ENCODE data around the gene BCL2L2.
A peak's percentile ranks its signal among the peaks of the same experiment; 100 is the strongest.

Gene BCL2L2

GRCh38 chr14:23347406-23348296 is 41.0 kb downstream of the BCL2L2 start:
- no peak for FAIRE-seq
- DNase-seq (ENCODE audit: insufficient read length, low spot score): no peak
- TF ChIP-seq, protein P1, sequence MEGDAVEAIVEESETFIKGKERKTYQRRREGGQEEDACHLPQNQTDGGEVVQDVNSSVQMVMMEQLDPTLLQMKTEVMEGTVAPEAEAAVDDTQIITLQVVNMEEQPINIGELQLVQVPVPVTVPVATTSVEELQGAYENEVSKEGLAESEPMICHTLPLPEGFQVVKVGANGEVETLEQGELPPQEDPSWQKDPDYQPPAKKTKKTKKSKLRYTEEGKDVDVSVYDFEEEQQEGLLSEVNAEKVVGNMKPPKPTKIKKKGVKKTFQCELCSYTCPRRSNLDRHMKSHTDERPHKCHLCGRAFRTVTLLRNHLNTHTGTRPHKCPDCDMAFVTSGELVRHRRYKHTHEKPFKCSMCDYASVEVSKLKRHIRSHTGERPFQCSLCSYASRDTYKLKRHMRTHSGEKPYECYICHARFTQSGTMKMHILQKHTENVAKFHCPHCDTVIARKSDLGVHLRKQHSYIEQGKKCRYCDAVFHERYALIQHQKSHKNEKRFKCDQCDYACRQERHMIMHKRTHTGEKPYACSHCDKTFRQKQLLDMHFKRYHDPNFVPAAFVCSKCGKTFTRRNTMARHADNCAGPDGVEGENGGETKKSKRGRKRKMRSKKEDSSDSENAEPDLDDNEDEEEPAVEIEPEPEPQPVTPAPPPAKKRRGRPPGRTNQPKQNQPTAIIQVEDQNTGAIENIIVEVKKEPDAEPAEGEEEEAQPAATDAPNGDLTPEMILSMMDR (IDR thresholded peaks at IDR 0.05; ENCODE audit: insufficient read depth, missing control alignments): no peak

GRCh38 chr14:23348297-23348655 is 41.6 kb downstream of the BCL2L2 start:
- no peak for DNase-seq (ENCODE audit: insufficient read length, low spot score)
- TF ChIP-seq, protein P1 (IDR thresholded peaks at IDR 0.05; ENCODE audit: insufficient read depth, missing control alignments): no peak
- no peak for FAIRE-seq

- TF ChIP-seq, protein P1 (IDR thresholded peaks at IDR 0.05; ENCODE audit: insufficient read depth, missing control alignments): no peak
- FAIRE-seq (no peak), DNase-seq (ENCODE audit: insufficient read length, low spot score) (no peak)
Measured at GRCh38 chr14:23349156-23349845, 42.7 kb downstream of the BCL2L2 start.

- DNase-seq (ENCODE audit: insufficient read length, low spot score): peak; percentile 55
- TF ChIP-seq, protein P1 (IDR thresholded peaks at IDR 0.05; ENCODE audit: insufficient read depth, missing control alignments): no peak
- FAIRE-seq: no peak
Measured at GRCh38 chr14:23351681-23352505, 45.3 kb downstream of the BCL2L2 start.

DNA sequence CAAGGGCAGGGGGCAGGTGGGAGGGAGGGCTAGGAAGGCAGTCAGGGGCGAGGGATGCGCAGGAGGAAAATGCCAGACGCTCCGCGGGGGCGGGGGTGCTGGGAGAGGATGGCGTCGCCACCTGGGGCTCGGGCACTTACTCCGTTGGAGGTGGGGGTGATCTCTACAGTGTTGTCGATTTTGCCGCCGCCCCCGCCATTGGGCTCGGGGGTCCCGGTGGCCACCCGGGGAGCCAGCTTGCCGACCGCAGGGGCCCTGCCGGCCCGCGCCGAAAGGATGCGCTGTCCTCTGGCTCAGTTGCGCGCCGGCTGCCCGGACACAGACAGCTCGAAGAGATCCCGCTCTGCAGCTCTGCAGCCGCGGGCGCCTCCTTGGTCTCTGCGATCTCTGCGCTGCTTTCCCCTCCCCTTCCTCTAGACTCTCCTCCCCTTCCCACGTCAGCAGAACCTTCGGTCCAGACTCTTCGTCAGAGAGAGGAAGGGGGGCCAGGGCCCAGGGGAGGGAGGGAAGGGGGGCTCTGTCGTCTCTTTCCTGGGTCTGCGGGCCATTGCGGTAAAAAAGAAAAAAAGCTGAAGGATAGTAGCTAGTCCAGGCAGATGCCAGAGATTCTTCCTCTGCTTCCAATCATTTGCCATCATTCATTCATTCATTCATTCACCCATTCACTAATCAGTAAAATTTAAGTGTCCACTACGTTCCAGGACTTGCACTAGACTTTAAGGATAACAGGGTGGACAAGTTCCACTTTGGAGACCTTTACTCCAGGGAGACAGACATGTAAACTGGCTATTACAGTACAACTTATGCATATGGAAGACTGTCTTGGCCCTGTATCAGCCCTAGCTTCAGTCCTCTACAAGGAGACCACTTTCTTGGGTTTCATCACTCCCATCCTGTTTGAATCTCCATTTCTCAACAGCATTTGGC is 46.1 kb downstream of the BCL2L2 start, which contains the start of gene SLC22A17:
Gene SLC22A17, minus strand, starts transcription at position 382 of the 927 bp plus-strand sequence.
- FAIRE-seq (peak; percentile 51), DNase-seq (ENCODE audit: insufficient read length, low spot score) (peak; percentile 89)

DNA sequence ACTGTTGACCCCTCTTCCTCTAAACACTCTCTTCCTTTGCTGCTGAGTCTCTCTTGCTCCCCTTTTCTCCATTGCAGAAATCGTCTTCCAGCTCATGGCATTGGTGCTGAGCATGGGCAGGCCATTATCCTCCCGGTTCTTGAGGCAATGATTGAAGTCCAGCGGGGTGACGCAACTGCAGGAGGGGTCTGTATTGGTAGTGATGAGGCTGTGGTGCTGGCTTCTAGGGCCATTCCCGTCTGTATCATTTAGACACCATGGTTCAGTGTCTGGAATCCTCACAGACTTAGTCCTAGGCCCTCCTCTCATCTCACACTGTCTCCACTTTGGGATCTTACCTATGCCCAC is 46.8 kb downstream of the BCL2L2 start:
- no peak for FAIRE-seq
- TF ChIP-seq, protein P1 (IDR thresholded peaks at IDR 0.05; ENCODE audit: insufficient read depth, missing control alignments): no peak
- DNase-seq (ENCODE audit: insufficient read length, low spot score): no peak

More for the DNA sequence above, 46.1 kb downstream of the BCL2L2 start, which contains the start of gene SLC22A17:
- TF ChIP-seq, protein P1 (IDR thresholded peaks at IDR 0.05; ENCODE audit: insufficient read depth, missing control alignments): no peak

Measured in D721Med (cell line).